NCI-H1105 (cell line): ENCODE data around the gene PDE6G.

Source experiments
- DNase-seq: peaks from one replicate; lab custom pipeline; 2025; lab: John Stamatoyannopoulos, UW

The PDE6G gene

DNA sequence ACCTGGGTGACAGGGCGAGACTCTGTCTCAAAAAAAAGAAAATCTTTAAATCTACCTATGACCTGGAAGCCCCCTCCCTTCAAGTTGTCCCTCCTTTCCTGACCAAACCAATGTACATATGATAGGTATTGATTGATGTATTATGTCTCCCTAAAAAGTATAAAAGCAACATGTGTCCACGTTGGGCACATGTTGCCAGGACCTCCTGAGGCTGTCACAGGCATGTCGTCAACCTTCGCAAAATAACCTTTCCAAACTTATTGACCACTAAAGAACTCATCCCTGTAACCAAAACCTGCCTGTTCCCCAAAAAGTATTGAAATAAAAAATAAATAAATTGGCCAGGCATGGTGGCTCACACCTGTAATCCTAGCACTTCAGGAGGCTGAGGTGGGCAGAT, 5.7 kb upstream of the PDE6G start:
- no peak for DNase-seq

GRCh38 chr17:81660441-81660840, 4.1 kb upstream of the PDE6G start:
- no peak for DNase-seq

GRCh38 chr17:81659038-81659437, 2.7 kb upstream of the PDE6G start:
- no peak for DNase-seq

GRCh38 chr17:81656835-81657234, 493 bp upstream of the PDE6G start:
- no peak for DNase-seq

GRCh38 chr17:81655378-81656117, 794 bp downstream of the PDE6G start:
- no peak for DNase-seq

- no peak for DNase-seq
These were observed 3.2 kb downstream of the PDE6G start for GRCh38 chr17:81652906-81653771.

DNA sequence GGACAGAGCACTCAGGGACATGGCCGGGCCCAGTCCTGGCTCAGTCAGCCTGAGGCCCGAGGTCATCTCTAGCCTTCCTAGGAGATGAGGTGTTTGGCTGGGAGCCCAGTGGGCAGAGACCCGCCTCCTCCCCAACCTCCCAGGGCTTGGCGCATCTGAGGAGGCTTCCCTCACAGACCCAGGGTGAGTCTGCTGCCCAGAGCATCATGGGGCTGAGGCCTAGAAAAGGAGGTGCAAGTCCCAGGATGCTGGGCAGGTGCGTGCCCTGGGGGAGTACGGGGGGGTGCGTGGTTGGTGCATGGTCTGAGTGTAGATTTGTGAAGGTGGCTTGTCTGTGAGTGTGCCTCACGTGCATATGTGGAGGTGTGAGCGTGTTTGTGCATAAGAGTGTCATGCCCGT, 4.7 kb downstream of the PDE6G start:
- DNase-seq: no peak

GRCh38 chr17:81650951-81651350, 5.4 kb downstream of the PDE6G start:
- DNase-seq: no peak

GRCh38 chr17:81648707-81649085, 7.6 kb downstream of the PDE6G start:
- no peak for DNase-seq

GRCh38 chr17:81648013-81648706, 8.2 kb downstream of the PDE6G start:
- no peak for DNase-seq

DNA sequence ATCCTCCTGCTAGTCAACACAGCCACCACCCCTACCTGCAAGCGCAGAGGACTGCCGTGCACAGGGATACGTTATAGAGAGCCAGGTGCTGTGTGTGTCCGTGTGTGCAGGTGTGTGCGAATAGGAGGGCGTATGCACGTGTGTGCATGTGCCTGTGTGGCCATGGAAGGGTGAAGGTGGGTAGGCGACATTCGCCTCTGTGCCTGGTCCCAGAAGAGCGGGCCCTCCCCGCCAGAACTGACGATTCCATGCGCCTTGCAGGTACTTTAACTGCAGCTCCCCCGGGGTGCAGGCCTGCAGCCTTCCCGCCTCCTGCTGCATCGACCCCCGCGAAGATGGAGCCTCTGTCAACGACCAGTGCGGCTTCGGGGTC, 8.7 kb downstream of the PDE6G start:
- DNase-seq: no peak

DNA sequence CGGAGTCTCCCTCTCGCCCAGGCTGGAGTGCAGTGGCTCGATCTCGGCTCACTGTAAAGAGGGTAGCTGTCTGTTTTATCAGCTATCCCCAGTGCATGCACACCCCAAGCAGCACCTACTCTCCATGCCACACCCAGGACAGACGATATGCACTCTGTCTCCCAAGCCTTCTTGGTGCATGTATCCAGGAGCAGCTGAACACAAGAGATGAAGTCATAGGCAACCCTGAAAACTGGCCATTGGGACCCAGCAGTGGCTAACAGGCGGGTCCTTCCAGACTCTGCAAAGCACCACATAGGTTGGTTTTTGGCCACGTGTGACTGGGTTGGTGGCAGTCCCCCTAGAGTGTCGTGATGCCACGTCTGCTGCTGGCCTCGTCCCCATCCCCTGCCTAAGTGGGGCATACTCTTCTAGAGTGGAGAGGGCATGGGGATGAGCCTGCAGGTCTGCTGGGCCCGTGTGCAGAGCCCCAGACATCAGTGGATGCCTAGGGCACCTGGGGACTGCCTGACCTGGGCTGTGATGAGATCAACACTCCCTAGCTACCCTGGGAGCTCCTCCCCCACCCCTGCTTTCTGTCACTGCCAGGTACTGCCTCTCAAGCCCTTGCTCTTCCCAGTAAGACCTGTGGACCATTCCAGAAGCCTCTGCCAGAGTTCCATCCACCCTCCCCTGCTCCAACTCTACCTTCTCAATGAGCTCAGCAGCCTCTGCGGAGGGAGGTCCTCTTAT, 9.3 kb downstream of the PDE6G start:
- DNase-seq: no peak

GRCh38 chr17:81644976-81645952, 11.1 kb downstream of the PDE6G start:
- DNase-seq: no peak

GRCh38 chr17:81644496-81644895, 11.8 kb downstream of the PDE6G start:
- no peak for DNase-seq

DNA sequence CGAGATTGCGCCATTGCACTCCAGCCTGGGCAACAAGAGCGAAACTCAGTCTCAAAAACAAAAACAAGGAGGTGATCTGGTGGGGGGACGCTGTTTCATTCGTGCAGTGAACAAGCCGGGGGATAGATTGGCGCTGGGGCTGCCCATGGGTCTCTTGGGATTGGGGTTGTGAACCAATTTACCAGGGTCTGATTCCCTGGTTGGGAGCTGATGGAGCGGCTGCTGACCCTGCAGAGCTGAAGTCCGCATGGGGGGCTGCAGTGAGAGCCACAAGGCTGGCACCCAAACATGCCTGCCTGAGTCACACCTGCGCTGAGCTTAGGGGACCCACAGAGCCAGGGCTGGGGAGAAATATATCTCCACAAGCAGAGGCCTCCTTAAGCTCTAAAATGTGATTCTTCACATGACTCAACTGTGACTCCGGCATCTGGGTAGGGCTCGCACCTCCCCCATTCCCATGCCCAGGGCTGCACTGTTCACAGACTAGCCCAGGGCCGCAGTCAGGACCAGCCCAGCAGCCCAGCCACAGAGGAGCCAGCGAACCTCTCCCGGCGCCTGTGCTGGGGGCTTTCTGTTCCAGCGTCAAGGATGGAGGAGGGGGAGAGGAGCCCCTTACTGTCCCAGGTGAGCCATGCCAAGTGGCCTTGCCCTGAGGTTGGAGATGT, 14.4 kb downstream of the PDE6G start:
- DNase-seq: no peak

- no peak for DNase-seq
These were observed 16.3 kb downstream of the PDE6G start for GRCh38 chr17:81640011-81640410.

DNA sequence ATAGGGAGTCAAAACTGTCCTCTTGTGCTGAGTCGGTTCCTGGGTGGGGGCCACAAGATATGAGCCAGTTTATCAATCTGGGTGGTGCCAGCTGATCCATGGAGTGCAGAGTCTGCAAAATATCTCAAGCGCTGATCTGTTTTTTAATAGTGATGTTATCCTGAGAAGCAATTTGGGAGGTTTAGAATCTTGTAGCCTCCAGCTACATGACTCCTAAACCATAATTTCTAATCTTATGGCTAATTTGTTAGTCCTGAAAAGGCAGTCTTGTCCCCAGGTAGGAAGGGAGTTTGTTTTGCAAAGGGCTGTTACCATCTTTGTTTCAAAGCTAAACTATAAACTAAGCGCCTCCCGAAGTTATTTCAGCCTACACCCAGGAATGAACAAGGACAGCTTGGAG, 17.7 kb downstream of the PDE6G start:
- DNase-seq: no peak

DNA sequence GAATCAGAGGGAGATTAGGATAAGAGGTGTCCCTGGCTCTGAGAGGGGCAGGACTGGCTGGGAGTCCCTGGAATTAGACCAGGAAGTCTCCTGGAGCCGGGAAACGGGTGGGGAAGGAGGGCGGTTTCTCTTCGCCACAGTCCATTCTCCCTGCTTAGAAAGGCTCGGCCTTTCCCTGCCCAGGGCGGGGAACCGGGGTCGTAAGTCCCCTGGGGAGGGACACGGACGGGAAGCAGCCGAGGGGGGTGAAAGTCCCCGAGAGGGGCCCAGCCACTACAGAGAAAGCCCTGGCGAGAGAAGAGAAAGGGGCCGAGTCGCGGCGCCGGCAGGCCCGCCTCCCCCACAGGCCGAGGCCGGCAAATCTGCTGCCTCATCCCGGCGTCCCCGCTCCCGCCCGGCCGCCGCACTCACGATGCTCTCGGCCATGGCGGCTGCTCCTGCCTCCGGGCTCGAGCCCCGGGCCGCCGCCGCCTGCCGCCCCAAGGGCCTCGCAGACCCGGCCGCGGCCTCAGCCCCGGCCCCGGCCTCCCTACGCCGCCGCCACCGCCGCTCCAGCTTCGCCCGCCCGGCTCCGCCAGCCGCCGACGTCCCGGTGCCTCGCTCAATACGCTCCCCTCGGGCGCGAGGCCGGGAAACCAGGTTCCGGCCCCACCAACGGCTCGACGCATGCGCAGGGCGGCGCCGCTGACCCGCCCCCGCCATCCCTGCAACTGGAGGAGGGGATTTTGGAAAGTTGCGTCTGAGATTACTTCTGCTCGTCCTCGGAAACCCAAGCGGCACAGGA, 19.6 kb downstream of the PDE6G start, which contains the start of the genes NPLOC4 and TSPAN10:
TSS of gene NPLOC4 (minus strand) at position 608 of the 784 bp plus-strand sequence. CDS start at position 426, 182 bp downstream.
TSS of gene TSPAN10 (plus strand) at position 692 of the 784 bp plus-strand sequence. CDS start 5,217 bp downstream, outside the sequence.
- DNase-seq: peak; percentile 70

DNA sequence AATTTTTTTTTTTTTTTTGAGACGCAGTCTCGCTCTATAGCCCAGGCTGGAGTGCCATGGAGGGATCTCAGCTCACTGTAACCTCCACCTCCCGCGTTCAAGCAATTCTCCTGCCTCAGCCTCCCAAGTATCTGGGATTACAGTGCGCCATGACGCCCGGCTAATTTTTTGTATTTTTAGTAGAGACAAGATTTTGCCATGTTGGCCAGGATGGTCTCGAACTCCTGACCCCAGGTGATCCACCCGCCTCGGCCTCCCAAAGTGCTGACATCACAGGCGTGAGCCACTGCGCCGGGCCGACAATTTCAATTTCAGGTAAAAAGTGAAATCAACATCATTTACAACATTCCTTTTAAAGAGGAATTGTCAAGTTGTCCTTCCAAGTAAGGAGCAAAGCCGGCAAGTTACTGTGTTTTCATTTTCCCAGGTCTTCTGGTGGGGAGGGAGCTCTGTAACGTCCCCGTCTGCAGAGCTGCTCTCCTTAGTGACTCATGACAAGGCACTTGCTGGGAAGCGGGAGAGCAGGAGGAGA, 20.3 kb downstream of the PDE6G start:
- no peak for DNase-seq
